ENCODE data around the gene OSBP2.

Gene OSBP2

DNA sequence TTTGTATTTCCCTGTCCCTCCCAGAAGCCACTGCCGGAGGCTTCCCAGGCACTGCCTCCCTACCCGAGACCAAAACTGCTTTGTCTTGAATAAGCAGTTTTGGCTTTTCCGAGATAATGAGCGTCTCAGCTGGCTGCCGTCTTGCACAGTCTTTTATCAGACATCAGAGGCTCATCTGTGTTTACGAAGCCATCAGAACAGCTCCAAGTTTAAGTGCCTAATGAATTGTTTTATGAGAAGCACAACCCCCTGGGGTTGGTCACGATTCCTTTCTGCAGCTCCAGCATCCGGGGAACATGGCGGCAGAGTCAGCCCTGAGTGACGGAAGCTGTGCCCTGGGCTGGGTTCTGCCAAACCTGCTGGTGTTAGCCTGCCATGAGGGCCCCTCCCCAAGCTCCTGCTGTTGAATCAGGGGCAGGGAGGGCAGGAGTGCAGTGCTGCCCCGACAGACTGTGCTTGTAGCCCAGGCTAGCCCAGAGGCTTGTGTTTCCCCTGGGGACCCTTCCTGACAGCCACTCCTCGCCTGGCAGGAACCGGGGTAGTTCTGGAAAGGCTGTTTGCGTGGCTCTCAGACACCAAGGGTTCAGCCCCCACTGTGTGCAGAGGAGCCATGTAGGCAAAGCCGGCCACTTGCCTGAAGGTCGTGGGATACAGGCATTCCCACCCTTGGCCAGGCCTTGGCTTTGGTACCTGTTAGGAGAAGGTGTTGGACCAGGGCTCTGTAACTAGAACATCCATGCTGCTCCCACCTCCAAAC is 177.8 kb downstream of the OSBP2 start:
- TF ChIP-seq, protein P1, sequence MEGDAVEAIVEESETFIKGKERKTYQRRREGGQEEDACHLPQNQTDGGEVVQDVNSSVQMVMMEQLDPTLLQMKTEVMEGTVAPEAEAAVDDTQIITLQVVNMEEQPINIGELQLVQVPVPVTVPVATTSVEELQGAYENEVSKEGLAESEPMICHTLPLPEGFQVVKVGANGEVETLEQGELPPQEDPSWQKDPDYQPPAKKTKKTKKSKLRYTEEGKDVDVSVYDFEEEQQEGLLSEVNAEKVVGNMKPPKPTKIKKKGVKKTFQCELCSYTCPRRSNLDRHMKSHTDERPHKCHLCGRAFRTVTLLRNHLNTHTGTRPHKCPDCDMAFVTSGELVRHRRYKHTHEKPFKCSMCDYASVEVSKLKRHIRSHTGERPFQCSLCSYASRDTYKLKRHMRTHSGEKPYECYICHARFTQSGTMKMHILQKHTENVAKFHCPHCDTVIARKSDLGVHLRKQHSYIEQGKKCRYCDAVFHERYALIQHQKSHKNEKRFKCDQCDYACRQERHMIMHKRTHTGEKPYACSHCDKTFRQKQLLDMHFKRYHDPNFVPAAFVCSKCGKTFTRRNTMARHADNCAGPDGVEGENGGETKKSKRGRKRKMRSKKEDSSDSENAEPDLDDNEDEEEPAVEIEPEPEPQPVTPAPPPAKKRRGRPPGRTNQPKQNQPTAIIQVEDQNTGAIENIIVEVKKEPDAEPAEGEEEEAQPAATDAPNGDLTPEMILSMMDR (IDR thresholded peaks at IDR 0.05; ENCODE audit: borderline replicate concordance, insufficient read depth, low read depth, low read length) = no peak
- no peak overlapping the region for H3K4me3 ChIP-seq (ENCODE audit: low read depth, low read length)

GRCh38 chr22:30873086-30873650 is 178.5 kb downstream of the OSBP2 start:
- no peak overlapping the region for H3K4me3 ChIP-seq (ENCODE audit: low read depth, low read length)
- TF ChIP-seq, protein P1 (IDR thresholded peaks at IDR 0.05; ENCODE audit: borderline replicate concordance, insufficient read depth, low read depth, low read length) = no peak

DNA sequence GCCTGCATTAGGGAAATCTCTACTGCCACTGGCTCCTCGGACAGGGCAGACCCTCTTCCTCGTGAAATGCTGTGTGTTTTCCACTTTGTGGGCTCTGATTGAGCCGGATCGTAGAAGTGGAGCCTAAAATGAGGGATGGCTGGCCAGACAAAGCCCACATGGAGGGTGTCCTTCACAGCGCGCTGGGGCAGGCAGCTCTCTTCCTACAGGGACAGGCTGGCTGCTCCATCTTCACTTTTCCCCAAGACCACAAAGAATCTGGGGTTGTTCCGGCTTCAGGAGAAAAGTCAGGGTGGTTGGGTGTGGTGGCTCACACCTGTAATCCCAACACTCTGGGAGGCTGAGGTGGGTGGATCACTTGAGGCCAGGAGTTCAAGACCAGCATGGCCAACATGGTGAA is 179.0 kb downstream of the OSBP2 start:
- H3K4me3 ChIP-seq (ENCODE audit: low read depth, low read length) = no peak overlapping the region
- TF ChIP-seq, protein P1 (IDR thresholded peaks at IDR 0.05; ENCODE audit: borderline replicate concordance, insufficient read depth, low read depth, low read length) = no peak

DNA sequence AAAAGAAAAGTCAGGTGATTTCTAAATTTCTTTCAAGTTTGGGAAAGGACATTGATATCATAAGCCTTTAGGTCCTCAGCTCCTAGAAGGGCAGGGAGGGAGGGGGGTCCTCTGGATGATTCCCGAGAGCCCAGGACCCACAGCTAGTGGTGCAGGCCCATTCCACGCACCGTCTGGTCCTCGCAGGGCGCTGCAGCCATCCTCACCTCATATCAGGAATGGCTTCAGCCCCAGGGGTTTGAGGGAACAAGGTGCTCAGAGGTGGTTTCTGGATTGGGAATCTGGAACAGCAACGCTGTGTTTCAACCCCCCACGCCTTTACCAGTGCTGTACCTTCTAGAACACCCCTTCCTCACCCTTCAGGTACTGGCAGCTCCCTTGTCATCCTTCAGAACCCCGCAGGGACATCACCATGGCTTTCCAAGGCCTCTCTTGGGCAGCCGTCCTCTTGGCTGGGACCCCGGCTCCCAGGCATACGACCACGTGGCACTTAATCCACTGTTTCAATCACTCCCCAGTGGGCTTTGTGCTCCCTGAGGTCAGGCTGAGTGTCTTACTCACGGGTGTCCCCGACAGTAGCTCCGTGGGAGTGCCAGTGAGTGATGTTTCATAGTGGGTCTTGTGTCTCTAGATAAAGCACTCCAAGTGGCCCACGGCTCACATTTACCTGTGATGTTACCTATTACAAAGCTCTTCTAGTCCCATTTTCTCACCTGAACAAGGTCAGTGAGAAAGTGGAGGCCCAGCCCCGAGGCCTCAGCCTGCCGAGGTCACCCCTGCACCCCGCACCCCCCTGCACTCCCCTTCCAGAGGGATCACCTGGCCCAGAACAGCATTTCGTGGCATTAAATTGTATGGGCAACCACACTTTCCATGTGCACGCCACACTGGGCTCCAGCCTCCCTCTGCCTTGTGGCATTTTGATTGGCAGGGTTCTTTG is 180.0 kb downstream of the OSBP2 start:
- H3K4me3 ChIP-seq (ENCODE audit: low read depth, low read length) = no peak overlapping the region
- TF ChIP-seq, protein P1 (IDR thresholded peaks at IDR 0.05; ENCODE audit: borderline replicate concordance, insufficient read depth, low read depth, low read length) = no peak

DNA sequence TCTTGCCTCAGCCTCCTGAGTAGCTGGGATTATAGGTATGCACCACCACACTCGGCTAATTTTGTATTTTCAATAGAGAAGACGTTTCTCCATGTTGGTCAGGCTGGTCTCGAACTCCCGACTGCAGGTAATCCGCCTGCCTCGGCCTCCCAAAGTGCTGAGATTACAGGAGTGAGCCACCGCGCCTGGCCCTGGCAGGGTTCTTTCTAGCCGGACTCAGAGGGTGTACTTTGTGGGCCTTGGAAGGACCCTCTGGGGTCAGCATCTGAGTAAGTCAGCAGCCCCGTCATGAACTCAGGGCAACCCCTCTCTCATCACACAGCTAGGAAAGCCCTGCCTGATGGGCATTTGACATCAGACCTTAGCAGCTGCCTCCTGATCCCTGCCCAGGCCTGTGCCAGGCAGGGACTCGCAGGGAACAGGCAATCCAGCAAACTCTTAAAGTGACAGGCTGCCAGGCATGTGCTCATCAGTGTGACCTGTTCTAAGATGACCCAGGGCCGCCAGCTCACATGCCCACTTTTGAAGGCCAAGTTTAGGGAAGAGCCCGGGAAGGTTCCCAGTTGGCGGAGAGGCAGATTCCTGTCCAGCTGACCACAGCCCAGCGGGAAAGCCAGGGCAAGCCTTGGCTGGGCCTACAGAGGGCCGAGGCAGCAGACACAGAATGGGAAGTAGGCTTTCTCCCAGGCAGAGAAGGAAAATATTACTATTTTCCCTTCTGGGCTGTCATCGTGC is 181.0 kb downstream of the OSBP2 start:
- H3K4me3 ChIP-seq (ENCODE audit: low read depth, low read length) = no peak overlapping the region
- TF ChIP-seq, protein P1 (IDR thresholded peaks at IDR 0.05; ENCODE audit: borderline replicate concordance, insufficient read depth, low read depth, low read length) = no peak

- no peak overlapping the region for H3K4me3 ChIP-seq (ENCODE audit: low read depth, low read length)
- TF ChIP-seq, protein P1 (IDR thresholded peaks at IDR 0.05; ENCODE audit: borderline replicate concordance, insufficient read depth, low read depth, low read length) = no peak
Measured at GRCh38 chr22:30876221-30876751, 181.6 kb downstream of the OSBP2 start.
